Mucosa of rectum (tissue), 2 donors: ENCODE measurements around the gene ABCC11.

Experiments
- H3K27ac ChIP-seq, 2 donors: one replicate each; pipeline ENCODE4 v1.7.0; 2013; ENCODE audit warnings: inconsistent platforms in 2 of 2, low read depth in 2 of 2, low read length in 2 of 2
- H3K27me3 ChIP-seq, 2 donors: one replicate each; pipeline ENCODE4 v1.7.0; 2013; ENCODE audit warnings: low read length in 2 of 2; ENCODE audit not compliant: control insufficient read depth in 2 of 2, insufficient read depth in 2 of 2
- H3K36me3 ChIP-seq, 2 donors: one replicate each; pipeline ENCODE4 v1.7.0; 2013; ENCODE audit warnings: low read length in 2 of 2; ENCODE audit not compliant: control insufficient read depth in 2 of 2, insufficient read depth in 2 of 2
- H3K4me1 ChIP-seq, 2 donors: one replicate each; pipeline ENCODE4 v1.7.0; 2013; ENCODE audit warnings: low read length in 2 of 2, mild to moderate bottlenecking in 1 of 2; ENCODE audit not compliant: control insufficient read depth in 2 of 2, insufficient read depth in 2 of 2
- H3K4me3 ChIP-seq, 2 donors: one replicate each; pipeline ENCODE4 v1.7.0; 2013; ENCODE audit warnings: low read length in 2 of 2
- H3K9ac ChIP-seq, 2 donors: one replicate each; pipeline ENCODE4 v1.7.0; 2013; ENCODE audit warnings: low read length in 2 of 2, low read depth in 1 of 2, mild to moderate bottlenecking in 1 of 2
- H3K9me3 ChIP-seq, 2 donors: one replicate each; pipeline ENCODE4 v1.7.0; 2013; ENCODE audit warnings: low read length in 2 of 2; ENCODE audit not compliant: control insufficient read depth in 2 of 2
- donor health status: healthy.
- donor health status: Normal muscosa, but diverticular disease.

ABCC11 gene

GRCh38 chr16:48247311-48247710, at the start of gene ABCC11:
Gene ABCC11, minus strand, starts transcription at chr16:48247539. Its CDS starts 15,618 bp downstream, at chr16:48231921.
- peaks cover 0 to 2% of the 10 kb centered on the region in 2 donors for H3K36me3 ChIP-seq
- H3K27ac ChIP-seq = no peak within 1 kb of the TSS
- no peaks in the 10 kb centered on the region for H3K27me3 ChIP-seq
- H3K9ac ChIP-seq = no peak within 1 kb of the TSS
- peaks cover 12 to 25% of the 10 kb centered on the region in 2 donors for H3K4me1 ChIP-seq
- H3K9me3 ChIP-seq = no peaks in the 10 kb centered on the region
- H3K4me3 ChIP-seq = no peak within 1 kb of the TSS

- H3K9me3 ChIP-seq = no peaks in the 10 kb centered on the region
- H3K27ac ChIP-seq = no peak overlapping the region
- H3K4me1 ChIP-seq = peaks cover 0 to 5% of the 10 kb centered on the region in 2 donors
- H3K36me3 ChIP-seq = peaks cover 14 to 24% of the 10 kb centered on the region in 2 donors
- no peaks in the 10 kb centered on the region for H3K27me3 ChIP-seq
- no peak overlapping the region for H3K9ac ChIP-seq
- no peak overlapping the region for H3K4me3 ChIP-seq
Observed at GRCh38 chr16:48295488-48296281, 48.3 kb upstream of the ABCC11 start.

- Histone ChIP-seq H3K9ac (no peak overlapping the region), H3K27me3 (no peaks in the 10 kb centered on the region), H3K4me1 (peaks cover 0 to 5% of the 10 kb centered on the region in 2 donors), H3K4me3 (no peak overlapping the region), H3K9me3 (no peaks in the 10 kb centered on the region), H3K27ac (no peak overlapping the region), H3K36me3 (peaks cover 15 to 27% of the 10 kb centered on the region in 2 donors)
Observed at GRCh38 chr16:48294724-48295123, 47.4 kb upstream of the ABCC11 start.

GRCh38 chr16:48292452-48292851, 45.1 kb upstream of the ABCC11 start:
- Histone ChIP-seq H3K27ac (no peak overlapping the region), H3K4me1 (peaks cover 0 to 5% of the 10 kb centered on the region in 2 donors), H3K9me3 (no peaks in the 10 kb centered on the region), H3K4me3 (no peak overlapping the region), H3K27me3 (no peaks in the 10 kb centered on the region), H3K36me3 (peaks cover 12 to 21% of the 10 kb centered on the region in 2 donors), H3K9ac (no peak overlapping the region)

GRCh38 chr16:48291754-48292153, 44.4 kb upstream of the ABCC11 start:
- Histone ChIP-seq H3K36me3 (peaks cover 16 to 27% of the 10 kb centered on the region in 2 donors), H3K27ac (no peak overlapping the region), H3K4me3 (no peak overlapping the region), H3K27me3 (no peaks in the 10 kb centered on the region), H3K9ac (no peak overlapping the region), H3K9me3 (no peaks in the 10 kb centered on the region), H3K4me1 (peaks cover 0 to 5% of the 10 kb centered on the region in 2 donors)

GRCh38 chr16:48291303-48291702, 44.0 kb upstream of the ABCC11 start:
- H3K9ac ChIP-seq = no peak overlapping the region
- no peaks in the 10 kb centered on the region for H3K9me3 ChIP-seq
- no peaks in the 10 kb centered on the region for H3K27me3 ChIP-seq
- H3K36me3 ChIP-seq = peaks cover 18 to 31% of the 10 kb centered on the region in 2 donors
- H3K4me1 ChIP-seq = peaks cover 0 to 5% of the 10 kb centered on the region in 2 donors
- no peak overlapping the region for H3K27ac ChIP-seq
- no peak overlapping the region for H3K4me3 ChIP-seq

GRCh38 chr16:48287239-48287638, 39.9 kb upstream of the ABCC11 start:
- Histone ChIP-seq H3K9me3 (no peaks in the 10 kb centered on the region), H3K4me1 (no peaks in the 10 kb centered on the region), H3K36me3 (peaks cover 15 to 30% of the 10 kb centered on the region in 2 donors), H3K9ac (no peak overlapping the region), H3K27ac (no peak overlapping the region), H3K4me3 (no peak overlapping the region), H3K27me3 (no peaks in the 10 kb centered on the region)

- peaks cover 12 to 20% of the 10 kb centered on the region in 2 donors for H3K36me3 ChIP-seq
- H3K9me3 ChIP-seq = no peaks in the 10 kb centered on the region
- no peaks in the 10 kb centered on the region for H3K4me1 ChIP-seq
- no peaks in the 10 kb centered on the region for H3K27me3 ChIP-seq
- no peak overlapping the region for H3K27ac ChIP-seq
- no peak overlapping the region for H3K9ac ChIP-seq
- no peak overlapping the region for H3K4me3 ChIP-seq
Observed at GRCh38 chr16:48284772-48285409, 37.6 kb upstream of the ABCC11 start.

GRCh38 chr16:48282636-48283263, 35.4 kb upstream of the ABCC11 start:
- H3K27me3 ChIP-seq = no peaks in the 10 kb centered on the region
- no peak overlapping the region for H3K9ac ChIP-seq
- H3K4me3 ChIP-seq = no peak overlapping the region
- no peaks in the 10 kb centered on the region for H3K9me3 ChIP-seq
- H3K27ac ChIP-seq = no peak overlapping the region
- H3K36me3 ChIP-seq = peaks cover 13 to 25% of the 10 kb centered on the region in 2 donors
- H3K4me1 ChIP-seq = no peaks in the 10 kb centered on the region

GRCh38 chr16:48280546-48280945, 33.2 kb upstream of the ABCC11 start:
- Histone ChIP-seq H3K4me1 (no peaks in the 10 kb centered on the region), H3K9me3 (no peaks in the 10 kb centered on the region), H3K4me3 (no peak overlapping the region), H3K9ac (no peak overlapping the region), H3K27me3 (no peaks in the 10 kb centered on the region), H3K36me3 (peaks cover 3 to 14% of the 10 kb centered on the region in 2 donors), H3K27ac (no peak overlapping the region)
